GM12878 (cell line): Measurements from ENCODE around the gene ABCA10. TPM values are rescaled to one million over a fixed set of nuclear protein-coding genes. Genes with fewer than 3 reads are reported as not detected.
"Not testable (repeated sequence)": the region's sequence is repeated elsewhere in the genome, so short reads cannot be mapped to it uniquely, and the experiment has no call there.

Source experiments
- ATAC-seq: fragments of 200-7000 bp; cut with Tn5 transposase; 3 replicates; pipeline ENCODE4 v1.9.1; 2020; ENCODE audit warnings: mild to moderate bottlenecking, moderate library complexity
- BruUV-seq: library from RNA; stranded (reverse); fragments of 400-500 nt; replicated peaks from 2 replicates; lab custom pipeline; 2021; lab: Mats Ljungman, UMichigan
- CTCF ChIA-PET: fragments of 300-600 bp; sonication (Branson Sonifier 250); formaldehyde crosslinking; extraction: SDS; loops from one replicate; lab custom pipeline; 2021; ENCODE audit warnings: inconsistent platforms; lab: Yijun Ruan, JAX
- POLR2A ChIA-PET: fragments of 350-600 bp; formaldehyde crosslinking; extraction: SDS; loops from one replicate; lab custom pipeline; 2021; ENCODE audit warnings: inconsistent platforms; lab: Charles Lee
- RAD21 ChIA-PET: fragments of 300-600 bp; sonication (Branson Sonifier 250); formaldehyde crosslinking; loops from one replicate; lab custom pipeline; 2023; ENCODE audit warnings: antibody characterized with exemption; ENCODE audit not compliant: unreplicated experiment; lab: Charles Lee
- SMC1A ChIA-PET: fragments of 300-600 bp; sonication (Branson Sonifier 250); formaldehyde crosslinking; loops from one replicate; lab custom pipeline; 2023; ENCODE audit not compliant: unreplicated experiment, uncharacterized antibody; lab: Charles Lee
- DNase-seq: peaks from one replicate; pipeline ENCODE4 v3.0.0-alpha.2; 2011; ENCODE audit warnings: low read depth, low spot score
- FAIRE-seq: peaks from 3 replicates; lab custom pipeline; 2011; peaks lifted over from hg19 to GRCh38; lab: Jason Lieb, UNC
- H2AFZ ChIP-seq: 2 replicates; pipeline ENCODE4 v1.6.0; 2011; ENCODE audit warnings: low read depth, low read length, control low read depth; ENCODE audit not compliant: control insufficient read depth
- H3K27ac ChIP-seq: 2 replicates; pipeline ENCODE4 v1.5.1; 2011; ENCODE audit warnings: control low read depth; ENCODE audit not compliant: control insufficient read depth, insufficient read depth
- H3K27me3 ChIP-seq, 2 experiments: replicated peaks in 1 of 2; 2 replicates each; pipeline versions ENCODE4 v1.6.0 to v1.6.1; 2011; ENCODE audit warnings: low read length in 1 of 2; ENCODE audit not compliant: control insufficient read depth in 2 of 2, insufficient read depth in 2 of 2
- H3K36me3 ChIP-seq, 2 experiments: 2 replicates each; pipeline ENCODE4 v1.5.1; 2011; ENCODE audit warnings: low read length in 1 of 2; ENCODE audit not compliant: control insufficient read depth in 2 of 2, insufficient read depth in 2 of 2
- H3K4me1 ChIP-seq: 2 replicates; pipeline ENCODE4 v1.6.1; 2011; ENCODE audit warnings: mild to moderate bottlenecking, low read length, moderate library complexity, mixed read lengths; ENCODE audit not compliant: control insufficient read depth, insufficient read depth
- H3K4me2 ChIP-seq: 2 replicates; pipeline ENCODE4 v1.6.0; 2011; ENCODE audit warnings: control low read depth; ENCODE audit not compliant: control insufficient read depth, insufficient read depth
- H3K4me3 ChIP-seq: fragments of 200-600 bp; sonication (generic); 2 replicates; pipeline ENCODE4 v1.5.1; 2016
- H3K79me2 ChIP-seq: 2 replicates; pipeline ENCODE4 v1.6.0; 2011; ENCODE audit warnings: low read length; ENCODE audit not compliant: control insufficient read depth, insufficient read depth
- H3K9ac ChIP-seq: 2 replicates; pipeline ENCODE4 v1.8.0; 2011; ENCODE audit warnings: low read length, control low read depth, mixed read lengths; ENCODE audit not compliant: control insufficient read depth, insufficient read depth
- H3K9me3 ChIP-seq: replicated peaks from 3 replicates; pipeline ENCODE4 v1.5.1; 2011; ENCODE audit warnings: mild to moderate bottlenecking, low read length; ENCODE audit not compliant: control insufficient read depth, insufficient read depth
- H4K20me1 ChIP-seq: 2 replicates; pipeline ENCODE4 v1.6.0; 2011; ENCODE audit not compliant: control insufficient read depth, insufficient read depth
- FOS ChIP-seq: IDR thresholded peaks from 3 replicates; pipeline ENCODE4 v1.6.1; 2011; ENCODE audit warnings: borderline replicate concordance; ENCODE audit not compliant: insufficient read length; ENCODE audit errors: extremely low read depth
- NFYB ChIP-seq: IDR thresholded peaks from 2 replicates; pipeline ENCODE4 v1.6.1; 2011; ENCODE audit warnings: low read depth, mild to moderate bottlenecking, low read length, improper control_type of control experiment, moderate library complexity; ENCODE audit not compliant: insufficient read depth
- WGBS: methylation state at CpG from one replicate; pipeline ENCODE4 v1.1.6; 2016; ENCODE audit warnings: low lambda C conversion rate; ENCODE audit not compliant: insufficient replicate concordance, insufficient coverage; ENCODE audit errors: missing lambda C conversion rate; 5-methylcytosine and 5-hydroxymethylcytosine counted together
- in situ Hi-C: fragments of 300-500 bp; cut with MboI; formaldehyde crosslinking; loops from 9 replicates; pipeline ENCODE4 v1.14.3; 2018; ENCODE audit warnings: mixed read lengths
- intact Hi-C: fragments of 100-400 bp; cut with micrococcal nuclease; formaldehyde crosslinking; loops from one replicate; pipeline ENCODE4 v1.14.2; 2022; ENCODE audit not compliant: unreplicated experiment
- polyA plus RNA-seq, 11 experiments: library from polyadenylated mRNA; depleted of rRNA in 4 of 11; unstranded in 6 of 11; stranded (reverse) in 5 of 11; fragments of >200 nt; fragmentation: Nextera tagmentation in 4 of 11; fragmentation: Illumina TruSeq in 1 of 11; extraction: Ambion mirVana in 4 of 11; extraction: Trizol in 1 of 11; gene quantifications; 1 replicate in 1 of 11; 2 replicates in 10 of 11; pipeline versions ENCODE4 v1.2.1 to v1.2.3, GENCODE V29; 2011 to 2016; ENCODE audit warnings: inconsistent platforms in 2 of 11, missing spikeins in 2 of 11, low read depth in 1 of 11
- total RNA-seq, 4 experiments: library from RNA; depleted of rRNA in 3 of 4; stranded (reverse); fragments of >200 nt in 3 of 4; fragmentation: Illumina TruSeq in 1 of 4; extraction: Trizol in 1 of 4; gene quantifications; 2 replicates each; pipeline versions ENCODE4 v1.2.1 to v1.2.3, GENCODE V29; 2013 to 2021

ABCA10 gene
- total and polyA plus RNA-seq, 10 of the 15 experiments (the other 5 are each of a cell fraction or from before 2014, with no cell fraction given), result 0.33 to 3.0 (median 0.83) TPM

DNA sequence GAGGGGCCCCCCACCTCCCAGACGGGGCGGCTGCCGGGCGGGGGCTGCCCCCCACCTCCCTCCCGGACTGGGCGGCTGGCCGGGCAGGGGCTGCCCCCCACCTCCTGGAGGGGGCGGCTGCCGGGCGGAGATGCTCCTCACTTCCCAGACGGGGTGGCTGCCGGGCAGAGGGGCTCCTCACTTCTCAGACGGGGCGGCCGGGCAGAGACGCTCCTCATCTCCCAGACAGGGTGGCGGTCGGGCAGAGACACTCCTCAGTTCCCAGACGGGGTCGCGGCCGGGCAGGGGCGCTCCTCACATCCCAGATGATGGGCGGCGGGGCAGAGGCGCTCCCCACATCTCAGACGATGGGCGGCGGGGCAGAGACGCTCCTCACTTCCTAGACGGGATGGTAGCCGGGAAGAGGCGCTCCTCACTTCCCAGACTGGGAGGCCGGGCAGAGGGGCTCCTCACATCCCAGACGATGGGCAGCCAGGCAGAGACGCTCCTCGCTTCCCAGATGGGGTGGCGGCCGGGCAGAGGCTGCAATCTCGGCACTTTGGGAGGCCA, 32.4 kb downstream of the ABCA10 start:
- H3K9me3 ChIP-seq, ATAC-seq, intact Hi-C loops, H3K27me3 ChIP-seq, CTCF ChIA-PET, H3K4me1 ChIP-seq, BruUV-seq, DNase-seq, in situ Hi-C loops, POLR2A ChIA-PET, RAD21 ChIA-PET, H4K20me1 ChIP-seq, FAIRE-seq, H2AFZ ChIP-seq, SMC1A ChIA-PET, H3K79me2 ChIP-seq, H3K9ac ChIP-seq, H3K4me2 ChIP-seq, H3K27ac ChIP-seq, H3K36me3 ChIP-seq, H3K4me3 ChIP-seq: not testable (repeated sequence)
- WGBS, result 93% methylated on average over 24 of the region's 40 CpGs

DNA sequence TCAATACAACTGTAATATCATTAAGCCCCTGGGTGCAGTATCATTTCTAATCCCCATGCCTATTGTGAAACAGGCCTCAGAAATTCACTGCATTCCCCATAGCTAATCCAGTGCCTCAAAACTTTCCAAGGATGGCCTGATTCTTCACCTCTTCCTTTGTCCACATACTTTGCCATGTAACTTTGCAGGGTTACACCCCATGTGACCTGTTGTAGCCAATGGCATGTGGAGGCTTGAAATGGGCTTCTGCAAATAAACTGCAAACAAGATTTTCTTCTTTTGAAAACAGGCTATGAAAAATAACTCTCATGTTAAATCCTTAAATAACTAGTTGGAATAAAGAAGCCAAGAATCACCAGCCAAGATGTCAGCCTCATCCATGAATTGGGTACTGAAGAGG, 35.9 kb downstream of the ABCA10 start:
- intact Hi-C loops, result no loop called here
- TF ChIP-seq FOS (no peak), NFYB (0 out of 2 replicates have a peak, but pooled peaks have one; percentile 40)
- no peaks in the 10 kb centered on the region for H4K20me1 ChIP-seq
- no peak overlapping the region for H3K4me3 ChIP-seq
- FAIRE-seq (no peak), ATAC-seq (no peak), DNase-seq (no peak)
- H2AFZ ChIP-seq, result no peak overlapping the region
- ChIA-PET POLR2A (no interaction called here), SMC1A (no interaction called here), CTCF (no interaction called here), RAD21 (no interaction called here)
- H3K27ac ChIP-seq, result no peak overlapping the region
- H3K4me2 ChIP-seq, result no peak overlapping the region
- no peaks in the 10 kb centered on the region for H3K36me3 ChIP-seq
- H3K27me3 ChIP-seq, result no peaks in the 10 kb centered on the region
- H3K79me2 ChIP-seq, result no peaks in the 10 kb centered on the region
- BruUV-seq, result no TSS peak
- H3K9ac ChIP-seq, result no peak overlapping the region
- no peaks in the 10 kb centered on the region for H3K4me1 ChIP-seq
- H3K9me3 ChIP-seq, result no peaks in the 10 kb centered on the region
- in situ Hi-C loops, result no loop called here
